Breast epithelium (tissue), 4 donors: ENCODE measurements around the gene SHC1. TPM values are rescaled to one million over a fixed set of nuclear protein-coding genes. Genes with fewer than 3 reads are reported as not detected.

Experiments used
- DNase-seq, 2 donors: peaks; one replicate each; pipeline ENCODE4 v3.0.0-alpha.2; 2019; ENCODE audit warnings: low spot score in 2 of 2
- H3K27ac ChIP-seq, 2 donors: fragments of 200-600 bp; sonication (generic) in 1 of 2; one replicate each; pipeline ENCODE4 v1.5.1; 2016 to 2019; ENCODE audit warnings: mild to moderate bottlenecking in 1 of 2
- H3K27me3 ChIP-seq, 2 donors: fragments of 200-600 bp; sonication (generic) in 1 of 2; one replicate each; pipeline versions ENCODE4 v1.5.1 to v1.6.0; 2017 to 2019; ENCODE audit warnings: control low read depth in 1 of 2, mild to moderate bottlenecking in 1 of 2
- H3K36me3 ChIP-seq: fragments of 200-600 bp; one replicate; pipeline ENCODE4 v1.5.1; 2019
- H3K4me1 ChIP-seq, 2 donors: fragments of 200-600 bp; sonication (generic); one replicate each; pipeline ENCODE4 v1.5.1; 2016 to 2019; ENCODE audit warnings: control low read depth in 1 of 2
- H3K4me3 ChIP-seq, 3 donors: fragments of 200-600 bp; sonication (generic); 1 replicate in 2 of 3; 2 replicates in 1 of 3; pipeline ENCODE4 v1.5.1; 2016 to 2019; ENCODE audit warnings: mild to moderate bottlenecking in 3 of 3, moderate library complexity in 2 of 3
- H3K9me3 ChIP-seq, 2 donors: fragments of 200-600 bp; sonication (generic) in 1 of 2; one replicate each; pipeline ENCODE4 v1.5.1; 2016 to 2019; ENCODE audit warnings: control low read depth in 1 of 2
- POLR2A ChIP-seq: fragments of 450-650 bp; IDR thresholded peaks from one replicate; pipeline ENCODE4 v1.6.1; 2016; ENCODE audit warnings: antibody characterized with exemption, mild to moderate bottlenecking, moderate library complexity
- POLR2AphosphoS5 ChIP-seq, 3 donors: sonication (generic); formaldehyde crosslinking; IDR thresholded peaks; one replicate each; pipeline ENCODE4 v1.6.1; 2017; ENCODE audit warnings: antibody characterized with exemption in 3 of 3
- intact Hi-C: fragments of 100-400 bp; cut with DNase I; formaldehyde crosslinking; loops from one replicate; pipeline ENCODE4 v1.15.1; 2023; ENCODE audit warnings: low total_unique reads
- total RNA-seq, 3 donors: library from RNA; depleted of rRNA; stranded (reverse); fragments of >200 nt; gene quantifications; one replicate each; pipeline ENCODE4 v1.1.0, GENCODE V29; 2016
- TF ChIP-seq, protein P1 (sequence below), 3 donors: fragments of 450-650 bp; IDR thresholded peaks; one replicate each; pipeline ENCODE4 v1.5.1; 2016 to 2017; ENCODE audit warnings: antibody characterized with exemption in 3 of 3, mild to moderate bottlenecking in 3 of 3, moderate library complexity in 3 of 3

The SHC1 gene
- total RNA-seq, 3 donors from 2014 or later = 94.4 to 177 (median 134) TPM

DNA sequence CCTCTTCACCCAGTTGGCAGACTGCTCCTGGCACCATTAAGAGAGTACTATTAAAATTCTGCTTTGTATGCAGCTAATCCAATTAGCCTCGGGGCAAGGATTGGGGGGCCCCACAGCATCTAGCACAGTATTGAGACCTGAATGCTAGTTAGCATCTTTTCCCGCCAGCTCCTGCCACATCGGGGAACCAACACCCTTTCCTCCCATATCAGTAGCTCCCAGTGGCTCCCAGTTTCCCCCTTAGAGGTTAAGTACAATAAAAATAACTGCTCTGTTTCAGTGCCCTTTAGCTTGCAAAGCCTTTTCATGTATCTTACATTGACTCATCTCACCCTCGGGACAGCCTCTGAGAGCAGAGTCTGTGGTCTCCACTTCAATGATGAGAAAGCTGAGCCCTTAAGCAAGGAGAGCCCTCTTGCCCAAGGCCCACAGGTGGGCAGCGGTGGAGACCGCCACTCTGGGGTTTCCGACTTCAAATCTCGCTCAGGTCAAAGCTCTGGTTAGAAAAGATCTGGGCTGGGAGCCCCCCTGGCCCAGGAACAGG is 29.8 kb downstream of the SHC1 start:
- DNase-seq = no peak
- H3K9me3 ChIP-seq = no peaks in the 10 kb centered on the region
- peaks cover 4 to 5% of the 10 kb centered on the region in 2 donors for H3K4me1 ChIP-seq
- peak overlapping the region; percentile 65 to 82 for H3K27ac ChIP-seq
- H3K4me3 ChIP-seq = no peak overlapping the region
- no peaks in the 10 kb centered on the region for H3K36me3 ChIP-seq
- intact Hi-C loops = no loop called here
- no peaks in the 10 kb centered on the region for H3K27me3 ChIP-seq
- TF ChIP-seq, protein P1, sequence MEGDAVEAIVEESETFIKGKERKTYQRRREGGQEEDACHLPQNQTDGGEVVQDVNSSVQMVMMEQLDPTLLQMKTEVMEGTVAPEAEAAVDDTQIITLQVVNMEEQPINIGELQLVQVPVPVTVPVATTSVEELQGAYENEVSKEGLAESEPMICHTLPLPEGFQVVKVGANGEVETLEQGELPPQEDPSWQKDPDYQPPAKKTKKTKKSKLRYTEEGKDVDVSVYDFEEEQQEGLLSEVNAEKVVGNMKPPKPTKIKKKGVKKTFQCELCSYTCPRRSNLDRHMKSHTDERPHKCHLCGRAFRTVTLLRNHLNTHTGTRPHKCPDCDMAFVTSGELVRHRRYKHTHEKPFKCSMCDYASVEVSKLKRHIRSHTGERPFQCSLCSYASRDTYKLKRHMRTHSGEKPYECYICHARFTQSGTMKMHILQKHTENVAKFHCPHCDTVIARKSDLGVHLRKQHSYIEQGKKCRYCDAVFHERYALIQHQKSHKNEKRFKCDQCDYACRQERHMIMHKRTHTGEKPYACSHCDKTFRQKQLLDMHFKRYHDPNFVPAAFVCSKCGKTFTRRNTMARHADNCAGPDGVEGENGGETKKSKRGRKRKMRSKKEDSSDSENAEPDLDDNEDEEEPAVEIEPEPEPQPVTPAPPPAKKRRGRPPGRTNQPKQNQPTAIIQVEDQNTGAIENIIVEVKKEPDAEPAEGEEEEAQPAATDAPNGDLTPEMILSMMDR (IDR thresholded peaks at IDR 0.05) = no peak
- no peak for TF ChIP-seq POLR2AphosphoS5 (IDR thresholded peaks at IDR 0.05)
- TF ChIP-seq POLR2A = no peak

GRCh38 chr1:154940213-154940560 is 30.4 kb downstream of the SHC1 start:
- Histone ChIP-seq H3K4me3 (no peak overlapping the region), H3K36me3 (no peaks in the 10 kb centered on the region), H3K27me3 (no peaks in the 10 kb centered on the region), H3K27ac (peak overlapping the region in 1 of 2 donors; percentile 82), H3K4me1 (peaks cover 4 to 5% of the 10 kb centered on the region in 2 donors), H3K9me3 (no peaks in the 10 kb centered on the region)
- TF ChIP-seq POLR2AphosphoS5 (IDR thresholded peaks at IDR 0.05) = no peak
- no peak for TF ChIP-seq POLR2A
- TF ChIP-seq, protein P1 (IDR thresholded peaks at IDR 0.05) = no peak
- DNase-seq = no peak
- intact Hi-C loops = no loop called here

GRCh38 chr1:154938604-154939399 is 31.7 kb downstream of the SHC1 start:
- Histone ChIP-seq H3K27ac (peak overlapping the region; percentile 97 to 98), H3K27me3 (no peaks in the 10 kb centered on the region), H3K4me3 (no peak overlapping the region), H3K9me3 (no peaks in the 10 kb centered on the region), H3K36me3 (no peaks in the 10 kb centered on the region), H3K4me1 (peaks cover 3 to 5% of the 10 kb centered on the region in 2 donors)
- no peak for TF ChIP-seq POLR2A
- TF ChIP-seq, protein P1 (IDR thresholded peaks at IDR 0.05) = no peak
- no peak for TF ChIP-seq POLR2AphosphoS5 (IDR thresholded peaks at IDR 0.05)
- no peak for DNase-seq
- intact Hi-C loops = loop anchor here (10.0 kb wide), 1 partner anchor 384 kb away; the partner anchor contains the start of gene UBE2Q1

DNA sequence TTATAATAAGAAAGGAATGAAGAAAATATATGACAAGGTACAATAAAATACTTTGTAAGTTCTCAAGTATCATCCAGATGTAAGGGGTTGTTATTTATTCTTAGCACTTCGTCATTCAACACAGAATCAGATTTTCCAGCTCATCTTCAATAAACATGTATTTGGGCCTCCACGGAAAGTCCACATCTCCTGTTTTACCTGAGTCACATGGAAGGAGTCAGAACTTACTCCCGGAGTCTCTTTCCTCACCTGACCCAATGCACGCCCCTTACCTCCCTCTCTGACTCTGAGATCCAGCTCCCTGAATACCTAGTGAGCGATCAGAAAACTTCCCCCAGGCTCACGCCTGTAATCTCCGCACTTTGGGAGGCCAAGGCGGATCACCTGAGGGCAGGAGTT is 32.6 kb downstream of the SHC1 start:
- TF ChIP-seq, protein P1 (IDR thresholded peaks at IDR 0.05) = no peak
- TF ChIP-seq POLR2AphosphoS5 (IDR thresholded peaks at IDR 0.05) (no peak), POLR2A (no peak)
- Histone ChIP-seq H3K9me3 (no peaks in the 10 kb centered on the region), H3K27me3 (no peaks in the 10 kb centered on the region), H3K36me3 (no peaks in the 10 kb centered on the region), H3K4me1 (peaks cover 0 to 5% of the 10 kb centered on the region in 2 donors), H3K4me3 (peak overlapping the region; percentile 67 to 75 (median 69)), H3K27ac (peak overlapping the region; percentile 97 to 98)
- intact Hi-C loops = loop anchor here (10.0 kb wide), 1 partner anchor 383 kb away; the partner anchor contains the start of gene UBE2Q1
- DNase-seq = no peak
